ENCODE data around the gene MYO10. TPM values are rescaled to one million over a fixed set of nuclear protein-coding genes. Genes with fewer than 3 reads are reported as not detected.
A peak's percentile ranks its signal among the peaks of the same experiment; 100 is the strongest.

The MYO10 gene
- total and polyA plus RNA-seq, 2 of the 8 experiments (the other 6 are each of a cell fraction or from before 2014, with no cell fraction given): 21.5 to 107 TPM

- TF ChIP-seq CHD7 (IDR thresholded peaks at IDR 0.05; ENCODE audit: insufficient replicate concordance, low read length) (no peak), JUN (IDR thresholded peaks at IDR 0.05; ENCODE audit: low read depth, low read length) (no peak), RBBP5 (IDR thresholded peaks at IDR 0.05; ENCODE audit: borderline replicate concordance, low read depth, low read length) (peak; percentile 60; the same call in 1 of the 2 replicates), KDM4A (IDR thresholded peaks at IDR 0.05; ENCODE audit: low read depth, low read length, severe bottlenecking) (peak; percentile 57), HDAC2 (IDR thresholded peaks at IDR 0.05; ENCODE audit: borderline replicate concordance in 1 of 2, low read depth in 2 of 2, low read length in 2 of 2) (peak; percentile 5 to 54; a peak in 1 of 4 replicates), EZH2 (IDR thresholded peaks at IDR 0.05; ENCODE audit: low read depth, low read length, severe bottlenecking) (peak; percentile 48), NRF1 (IDR thresholded peaks at IDR 0.05; ENCODE audit: low read depth, low read length) (no peak), GTF2F1 (IDR thresholded peaks at IDR 0.05; ENCODE audit: borderline replicate concordance, low read depth, low read length) (no peak)
Observed at GRCh38 chr5:16935231-16936149, 598 bp downstream of the MYO10 start (continued).
